PC-9 (cell line): Measurements from ENCODE around the gene CTNND2. TPM values are rescaled to one million over a fixed set of nuclear protein-coding genes. Genes with fewer than 3 reads are reported as not detected.

ENCODE experiments used
- BruUV-seq: library from RNA; stranded (reverse); fragments of 400-500 nt; replicated peaks from 2 replicates; lab custom pipeline; 2021; lab: Mats Ljungman, UMichigan
- CTCF ChIA-PET: fragments of 300-600 bp; sonication (Branson Sonifier 250); formaldehyde crosslinking; loops from one replicate; lab custom pipeline; 2022; ENCODE audit warnings: antibody characterized with exemption; lab: Charles Lee
- POLR2A ChIA-PET: fragments of 300-600 bp; sonication (Branson Sonifier 250); formaldehyde crosslinking; loops from one replicate; lab custom pipeline; 2022; ENCODE audit warnings: antibody characterized with exemption; ENCODE audit not compliant: unreplicated experiment; lab: Charles Lee
- DNase-seq, 2 experiments: peaks; one replicate each; pipeline versions ENCODE4 v3.0.0 to v3.0.0-alpha.2; 2015 to 2022; ENCODE audit warnings: mixed read lengths in 1 of 2
- H2AFZ ChIP-seq: fragments of 200-600 bp; sonication (generic); 2 replicates; pipeline ENCODE4 v1.8.1; 2017; ENCODE audit warnings: antibody characterized with exemption
- H3F3A ChIP-seq: fragments of 200-600 bp; sonication (generic); 2 replicates; pipeline ENCODE4 v1.8.1; 2017; ENCODE audit warnings: antibody characterized with exemption, mild to moderate bottlenecking, low read depth; ENCODE audit not compliant: insufficient read depth
- H3K27ac ChIP-seq: fragments of 200-600 bp; sonication (generic); 2 replicates; pipeline ENCODE4 v1.6.1; 2016; ENCODE audit warnings: mixed run types
- H3K27me3 ChIP-seq: fragments of 200-600 bp; sonication (generic); 2 replicates; pipeline ENCODE4 v1.6.1; 2016; ENCODE audit warnings: low read depth, mixed run types; ENCODE audit not compliant: insufficient read depth
- H3K36me3 ChIP-seq: fragments of 200-600 bp; sonication (generic); 2 replicates; pipeline ENCODE4 v1.6.1; 2016; ENCODE audit warnings: low read depth, mixed run types
- H3K4me1 ChIP-seq: fragments of 200-600 bp; sonication (generic); replicated peaks from 2 replicates; pipeline ENCODE4 v1.6.1; 2016; ENCODE audit warnings: mixed run types; ENCODE audit not compliant: insufficient read depth
- H3K4me2 ChIP-seq: fragments of 200-600 bp; sonication (generic); 2 replicates; pipeline ENCODE4 v1.6.1; 2017; ENCODE audit warnings: mixed run types
- H3K4me3 ChIP-seq: fragments of 200-600 bp; sonication (generic); 2 replicates; pipeline ENCODE4 v1.6.1; 2016; ENCODE audit warnings: mixed run types
- H3K79me2 ChIP-seq: fragments of 200-600 bp; sonication (generic); 2 replicates; pipeline ENCODE4 v1.6.1; 2017; ENCODE audit warnings: low read depth, mixed run types
- H3K9me2 ChIP-seq: fragments of 200-600 bp; sonication (generic); 2 replicates; pipeline ENCODE4 v1.8.1; 2017; ENCODE audit warnings: mild to moderate bottlenecking; ENCODE audit not compliant: insufficient read depth
- H3K9me3 ChIP-seq: fragments of 200-600 bp; sonication (generic); 2 replicates; pipeline ENCODE4 v1.8.1; 2016; ENCODE audit warnings: low read depth; ENCODE audit not compliant: insufficient read depth
- H4K20me1 ChIP-seq: fragments of 200-600 bp; sonication (generic); 2 replicates; pipeline ENCODE4 v1.8.1; 2017; ENCODE audit not compliant: insufficient read depth
- CTCF ChIP-seq: fragments of 200-600 bp; sonication (generic); conservative IDR thresholded peaks from 2 replicates; pipeline ENCODE4 v1.6.1; 2017; ENCODE audit warnings: mixed run types, antibody characterized with exemption, mild to moderate bottlenecking, moderate library complexity
- EZH2 ChIP-seq: fragments of 200-600 bp; sonication (generic); IDR thresholded peaks from 2 replicates; pipeline ENCODE4 v1.8.0; 2017; ENCODE audit warnings: antibody characterized with exemption, low read depth
- intact Hi-C: fragments of 100-400 bp; cut with micrococcal nuclease; formaldehyde crosslinking; loops from one replicate; pipeline ENCODE4 v1.10.0; 2022; ENCODE audit not compliant: unreplicated experiment
- total RNA-seq: library from RNA; stranded (reverse); gene quantifications from 2 replicates; pipeline ENCODE4 v1.2.3, GENCODE V29; 2021

CTNND2 gene
- total RNA-seq, 1 experiment from 2014 or later = not detected

- Histone ChIP-seq H3K4me2 (no peak overlapping the region), H2AFZ (no peak overlapping the region), H3K36me3 (no peaks in the 10 kb centered on the region), H3F3A (no peaks in the 10 kb centered on the region), H3K79me2 (no peaks in the 10 kb centered on the region), H4K20me1 (no peaks in the 10 kb centered on the region), H3K4me3 (no peak overlapping the region), H3K27ac (no peak overlapping the region), H3K9me3 (no peaks in the 10 kb centered on the region), H3K4me1 (no peaks in the 10 kb centered on the region), H3K9me2 (no peaks in the 10 kb centered on the region), H3K27me3 (no peaks in the 10 kb centered on the region)
- DNase-seq = no peak
- POLR2A ChIA-PET = no interaction called here
- BruUV-seq = no TSS peak
- CTCF ChIA-PET = no interaction called here
- intact Hi-C loops = no loop called here
- TF ChIP-seq CTCF (no peak), EZH2 (no peak)
Measured at GRCh38 chr5:11224436-11225187, 679.6 kb downstream of the CTNND2 start.

GRCh38 chr5:11222169-11222568 is 682.1 kb downstream of the CTNND2 start:
- ChIA-PET CTCF (no interaction called here), POLR2A (no interaction called here)
- Histone ChIP-seq H3F3A (no peaks in the 10 kb centered on the region), H3K27ac (no peak overlapping the region), H4K20me1 (no peaks in the 10 kb centered on the region), H3K4me2 (no peak overlapping the region), H3K27me3 (no peaks in the 10 kb centered on the region; the same call in 1 of the 2 replicates), H3K9me2 (no peaks in the 10 kb centered on the region), H3K36me3 (no peaks in the 10 kb centered on the region), H3K9me3 (no peaks in the 10 kb centered on the region), H3K4me1 (no peaks in the 10 kb centered on the region), H2AFZ (no peak overlapping the region), H3K79me2 (no peaks in the 10 kb centered on the region), H3K4me3 (no peak overlapping the region)
- TF ChIP-seq EZH2 (no peak), CTCF (no peak)
- BruUV-seq = no TSS peak
- intact Hi-C loops = no loop called here
- no peak for DNase-seq

GRCh38 chr5:11214864-11215644 is 689.2 kb downstream of the CTNND2 start:
- TF ChIP-seq EZH2 = no peak
- no peak for TF ChIP-seq CTCF
- Histone ChIP-seq H3K4me3 (no peak overlapping the region), H3K9me3 (no peaks in the 10 kb centered on the region), H3K79me2 (no peaks in the 10 kb centered on the region), H4K20me1 (no peaks in the 10 kb centered on the region), H3K4me1 (no peaks in the 10 kb centered on the region), H3K4me2 (no peak overlapping the region), H3K36me3 (no peaks in the 10 kb centered on the region), H3K27me3 (peaks cover 27% of the 10 kb centered on the region), H2AFZ (no peak overlapping the region), H3K27ac (no peak overlapping the region), H3K9me2 (no peaks in the 10 kb centered on the region), H3F3A (no peaks in the 10 kb centered on the region)
- DNase-seq = no peak
- ChIA-PET POLR2A (no interaction called here), CTCF (no interaction called here)
- intact Hi-C loops = no loop called here
- BruUV-seq = no TSS peak
